ENCODE data around the gene USP5.

DNA sequence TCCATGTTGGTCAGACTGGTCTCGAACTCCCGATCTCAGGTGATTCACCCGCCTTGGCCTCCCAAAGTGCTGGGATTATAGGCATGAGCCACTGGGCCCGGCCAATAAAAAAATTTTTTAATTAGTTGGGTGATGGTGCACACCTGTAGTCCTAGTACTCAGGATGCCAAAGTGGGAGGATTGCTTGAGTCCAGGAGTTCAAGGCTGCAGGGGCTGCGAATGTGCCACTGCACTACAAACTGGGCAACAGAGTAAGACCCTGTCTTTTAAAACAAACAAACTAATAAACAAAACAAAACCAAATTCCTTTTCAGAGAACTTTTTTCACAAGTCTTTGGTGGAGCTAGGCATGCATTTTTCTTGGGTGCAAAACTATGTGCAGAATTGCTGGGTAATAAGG lies 31.3 kb downstream of the USP5 start:
- TF ChIP-seq POLR2AphosphoS5 (IDR thresholded peaks at IDR 0.05; ENCODE audit: low read depth, low read length) = no peak
- no peak for TF ChIP-seq POLR2A (IDR thresholded peaks at IDR 0.05; ENCODE audit: low read depth, low read length)
- no peak for TF ChIP-seq TAF1 (IDR thresholded peaks at IDR 0.05; ENCODE audit: low read depth, low read length)

All from GM12891 (cell line).